Kidney epithelial cell (primary cell): ENCODE results near the gene MLYCD. TPM values are rescaled to one million over a fixed set of nuclear protein-coding genes. Genes with fewer than 3 reads are reported as not detected.

Experiments used
- DNase-seq: peaks from one replicate; pipeline ENCODE4 v3.0.0-alpha.2; 2010; ENCODE audit warnings: low read depth
- H3K27me3 ChIP-seq: 2 replicates; pipeline ENCODE4 v1.6.0; 2011; ENCODE audit warnings: low read length; ENCODE audit not compliant: control insufficient read depth, insufficient read depth
- H3K36me3 ChIP-seq: 2 replicates; pipeline ENCODE4 v1.5.1; 2011; ENCODE audit warnings: low read length; ENCODE audit not compliant: control insufficient read depth, insufficient read depth
- H3K4me3 ChIP-seq: 2 replicates; pipeline ENCODE4 v1.5.1; 2011; ENCODE audit warnings: low read depth, mild to moderate bottlenecking, control low read depth, low read length
- total RNA-seq: library from RNA; depleted of rRNA; stranded (reverse); fragments of >200 nt; gene quantifications from 2 replicates; pipeline ENCODE4 v1.2.3, GENCODE V29; 2015
- TF ChIP-seq, protein P1 (sequence below): IDR thresholded peaks from 2 replicates; pipeline ENCODE4 v1.5.1; 2011; ENCODE audit warnings: mild to moderate bottlenecking, moderate library complexity, low read length, control low read depth, inconsistent platforms; ENCODE audit not compliant: insufficient read depth, poor library complexity, severe bottlenecking

The MLYCD gene
- total RNA-seq, 1 donor from 2014 or later: 3.5 TPM

DNA sequence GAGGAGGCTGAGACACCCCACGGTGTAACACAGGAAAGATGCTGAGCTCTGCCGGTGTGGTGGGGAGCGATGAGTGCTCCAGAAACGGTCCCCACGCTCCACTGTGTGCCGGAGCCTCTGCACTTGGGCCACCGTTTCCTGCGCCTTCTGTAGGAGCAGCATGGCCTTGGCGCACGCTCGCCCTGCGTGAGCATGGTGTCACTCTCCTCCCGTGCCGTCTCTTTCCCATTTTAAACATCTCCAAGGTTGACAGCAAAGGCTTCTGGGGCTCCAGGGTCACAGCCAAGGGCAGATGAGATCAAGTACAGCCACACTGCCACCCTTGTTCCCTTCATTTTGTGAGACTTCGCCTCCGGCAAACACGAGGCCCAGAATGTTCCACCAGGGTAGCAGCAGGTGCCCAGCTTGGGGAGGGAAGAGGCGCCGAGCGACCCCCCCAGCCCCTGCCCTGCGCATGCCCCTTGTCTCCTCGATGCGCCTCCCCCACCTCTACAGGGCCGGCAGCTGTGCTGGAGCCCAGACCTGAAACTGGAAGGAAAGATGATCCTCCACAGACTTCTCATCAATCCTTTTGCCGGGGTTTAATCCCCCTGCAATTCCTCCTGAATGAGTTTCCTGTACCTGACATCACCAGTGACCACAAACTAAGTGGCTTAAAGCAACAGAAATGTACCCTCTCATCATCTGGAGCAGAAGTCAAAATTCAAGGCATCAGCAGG, 34.2 kb downstream of the MLYCD start:
- DNase-seq: no peak
- Histone ChIP-seq H3K4me3 (no peak overlapping the region), H3K36me3 (no peaks in the 10 kb centered on the region), H3K27me3 (peaks cover 9% of the 10 kb centered on the region)
- TF ChIP-seq, protein P1, sequence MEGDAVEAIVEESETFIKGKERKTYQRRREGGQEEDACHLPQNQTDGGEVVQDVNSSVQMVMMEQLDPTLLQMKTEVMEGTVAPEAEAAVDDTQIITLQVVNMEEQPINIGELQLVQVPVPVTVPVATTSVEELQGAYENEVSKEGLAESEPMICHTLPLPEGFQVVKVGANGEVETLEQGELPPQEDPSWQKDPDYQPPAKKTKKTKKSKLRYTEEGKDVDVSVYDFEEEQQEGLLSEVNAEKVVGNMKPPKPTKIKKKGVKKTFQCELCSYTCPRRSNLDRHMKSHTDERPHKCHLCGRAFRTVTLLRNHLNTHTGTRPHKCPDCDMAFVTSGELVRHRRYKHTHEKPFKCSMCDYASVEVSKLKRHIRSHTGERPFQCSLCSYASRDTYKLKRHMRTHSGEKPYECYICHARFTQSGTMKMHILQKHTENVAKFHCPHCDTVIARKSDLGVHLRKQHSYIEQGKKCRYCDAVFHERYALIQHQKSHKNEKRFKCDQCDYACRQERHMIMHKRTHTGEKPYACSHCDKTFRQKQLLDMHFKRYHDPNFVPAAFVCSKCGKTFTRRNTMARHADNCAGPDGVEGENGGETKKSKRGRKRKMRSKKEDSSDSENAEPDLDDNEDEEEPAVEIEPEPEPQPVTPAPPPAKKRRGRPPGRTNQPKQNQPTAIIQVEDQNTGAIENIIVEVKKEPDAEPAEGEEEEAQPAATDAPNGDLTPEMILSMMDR: no peak

DNA sequence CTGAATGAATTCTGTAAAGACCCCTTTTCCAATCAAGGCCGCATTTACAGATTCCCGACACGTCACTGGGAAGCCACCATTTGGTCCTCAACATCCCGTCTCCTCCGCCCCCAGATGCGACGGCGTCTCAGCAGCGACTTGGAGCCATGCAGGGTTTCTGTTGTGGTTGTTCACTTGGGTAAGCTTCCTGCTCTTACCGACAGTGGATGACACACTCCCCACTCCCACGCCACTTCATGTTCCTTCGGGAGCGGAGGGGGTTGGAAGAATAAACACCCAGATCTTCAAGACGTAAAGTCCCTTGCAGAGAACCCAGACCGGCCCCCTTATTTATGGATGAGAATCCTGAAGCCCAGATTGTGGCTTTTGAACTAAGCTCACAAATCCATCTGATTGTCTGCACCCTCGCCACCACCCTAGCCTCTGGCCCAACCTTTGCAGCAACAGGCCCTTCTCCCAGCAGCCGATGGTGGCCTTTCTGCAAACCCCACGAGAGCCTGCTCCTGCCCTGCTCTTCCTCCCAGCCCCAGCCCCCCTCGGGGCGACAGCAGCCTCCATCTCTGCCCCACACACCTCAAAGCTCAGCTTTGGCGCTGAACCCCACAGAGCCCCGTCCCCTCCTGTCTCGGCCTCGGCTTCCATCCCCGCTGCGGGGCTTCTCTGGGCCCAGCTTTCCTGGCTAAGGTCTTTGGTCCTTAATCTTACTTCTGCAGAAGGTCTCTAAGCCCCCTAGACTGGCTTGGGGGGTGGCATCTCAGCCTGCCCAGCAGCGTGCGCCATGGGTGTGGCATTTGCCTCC, 35.2 kb downstream of the MLYCD start:
- H3K4me3 ChIP-seq: no peak overlapping the region
- no peaks in the 10 kb centered on the region for H3K36me3 ChIP-seq
- TF ChIP-seq, protein P1: no peak
- H3K27me3 ChIP-seq: peaks cover 9% of the 10 kb centered on the region
- DNase-seq: no peak

DNA sequence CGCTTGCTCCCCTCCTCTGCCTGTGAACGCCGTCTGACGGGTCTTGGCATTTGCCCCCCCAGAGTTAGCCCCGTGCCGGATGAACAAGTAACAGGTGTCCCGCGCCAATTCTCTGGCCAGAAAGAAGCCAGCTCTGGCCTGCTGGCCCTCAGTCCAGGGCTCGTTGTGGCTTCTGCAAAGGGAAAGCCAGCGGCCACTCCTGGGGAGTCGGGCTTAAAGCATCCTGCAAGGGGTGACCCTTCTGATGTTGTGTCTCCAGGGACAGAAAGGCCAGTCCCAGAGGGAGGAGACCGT, 35.7 kb downstream of the MLYCD start:
- H3K4me3 ChIP-seq: no peak overlapping the region
- peaks cover 9% of the 10 kb centered on the region for H3K27me3 ChIP-seq
- no peaks in the 10 kb centered on the region for H3K36me3 ChIP-seq
- DNase-seq: no peak
- TF ChIP-seq, protein P1: no peak

DNA sequence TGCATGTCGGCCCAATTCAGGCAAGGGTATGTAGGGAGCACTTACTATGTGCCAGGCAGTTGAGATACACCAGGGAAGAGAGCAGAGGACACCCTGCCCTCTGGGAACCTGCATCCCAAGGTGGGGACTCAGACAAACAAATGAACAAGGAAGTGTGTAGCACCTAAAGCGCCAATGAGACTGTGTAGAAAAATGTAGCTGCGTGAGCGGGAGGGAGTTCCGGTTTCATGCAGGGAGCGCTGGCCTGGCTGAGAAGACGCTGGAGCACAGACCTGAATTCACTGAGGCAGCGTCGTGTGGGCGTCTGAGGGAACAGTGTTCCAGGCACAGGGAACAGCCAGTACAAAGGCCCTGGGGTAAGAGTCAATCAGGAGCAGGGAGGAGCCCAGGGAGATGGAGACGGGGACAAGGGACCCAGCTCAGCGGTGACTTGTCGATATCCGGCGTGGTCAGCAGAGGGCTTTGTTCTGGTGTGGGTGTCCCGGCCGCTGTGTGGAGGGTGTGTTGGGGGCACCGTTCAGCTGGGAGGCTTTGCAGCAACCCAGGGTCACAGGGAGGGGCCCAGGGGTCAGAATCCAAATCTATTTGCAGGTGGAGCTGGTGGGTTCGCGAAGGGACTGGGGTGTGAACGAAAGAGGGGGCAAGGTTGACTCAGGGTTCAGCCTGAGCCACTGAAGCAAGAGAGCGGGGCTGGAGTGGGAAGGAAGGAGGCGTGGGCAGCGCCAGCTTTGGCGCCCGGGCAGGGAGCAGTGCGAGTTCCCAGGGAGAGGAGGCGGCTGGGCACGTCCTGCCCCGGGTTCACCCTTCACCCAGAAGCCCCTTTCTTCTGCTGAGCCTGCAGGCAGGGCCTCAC, 36.3 kb downstream of the MLYCD start:
- DNase-seq: no peak
- no peaks in the 10 kb centered on the region for H3K36me3 ChIP-seq
- H3K4me3 ChIP-seq: no peak overlapping the region
- H3K27me3 ChIP-seq: peaks cover 9% of the 10 kb centered on the region
- TF ChIP-seq, protein P1: no peak

DNA sequence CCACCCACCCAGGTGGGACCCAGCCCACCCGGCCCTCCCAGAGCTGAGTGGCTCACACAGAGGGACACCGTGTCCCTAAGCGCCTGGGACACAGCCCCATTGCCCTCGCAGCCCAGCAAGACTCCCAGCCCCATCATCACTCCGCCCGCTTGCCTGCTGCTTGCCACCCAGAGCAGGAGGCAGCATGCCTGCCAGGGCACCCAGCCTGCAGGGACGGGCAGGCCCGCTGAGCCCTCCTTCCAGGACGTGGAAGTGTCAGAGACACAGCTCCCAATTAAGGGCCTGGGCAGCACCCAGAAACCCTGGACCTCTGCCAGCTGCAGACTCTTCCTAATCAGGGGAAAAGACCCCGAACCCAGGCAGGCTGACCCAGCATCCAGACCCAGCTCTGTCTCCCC, 36.9 kb downstream of the MLYCD start:
- DNase-seq: no peak
- TF ChIP-seq, protein P1: no peak

More for the DNA sequence above, 36.9 kb downstream of the MLYCD start:
- Histone ChIP-seq H3K27me3 (peaks cover 12% of the 10 kb centered on the region), H3K4me3 (no peak overlapping the region), H3K36me3 (no peaks in the 10 kb centered on the region)
